ENCODE results near the gene NACC2. TPM values are rescaled to one million over a fixed set of nuclear protein-coding genes. Genes with fewer than 3 reads are reported as not detected.

NACC2 gene
- total and polyA plus RNA-seq, 9 of the 15 experiments (the other 6 are each of a cell fraction or from before 2014, with no cell fraction given) = 0.70 to 25.1 (median 5.6) TPM

- TF ChIP-seq TFAP4 (CRISPR knock-in tag; IDR thresholded peaks at IDR 0.05; ENCODE audit: borderline replicate concordance) (no peak), DPF2 (IDR thresholded peaks at IDR 0.05) (peak; percentile 37; the same call in 1 of the 2 replicates), ZNF830 (CRISPR knock-in tag; IDR thresholded peaks at IDR 0.05) (no peak), BRF2 (IDR thresholded peaks at IDR 0.05; ENCODE audit: borderline replicate concordance, insufficient read depth, insufficient read length) (no peak), THRA (IDR thresholded peaks at IDR 0.05) (no peak), ZNF785 (CRISPR knock-in tag; IDR thresholded peaks at IDR 0.05) (no peak), NR3C1 (CRISPR knock-in tag; IDR thresholded peaks at IDR 0.05) (no peak), CHD1 (IDR thresholded peaks at IDR 0.05; ENCODE audit: low read length) (no peak), ZKSCAN8 (CRISPR knock-in tag; IDR thresholded peaks at IDR 0.05) (no peak), TCF3 (CRISPR knock-in tag; IDR thresholded peaks at IDR 0.05) (no peak), ZNF277 (CRISPR knock-in tag; IDR thresholded peaks at IDR 0.05; ENCODE audit: borderline replicate concordance) (no peak), SREBF2 (CRISPR knock-in tag; IDR thresholded peaks at IDR 0.05) (no peak), TEAD4 (IDR thresholded peaks at IDR 0.05; ENCODE audit: low read length) (peak; percentile 59), TEAD4 (CRISPR knock-in tag; IDR thresholded peaks at IDR 0.05; ENCODE audit: borderline replicate concordance) (no peak), SMAD2 (IDR thresholded peaks at IDR 0.05; ENCODE audit: low read depth, low read length) (no peak), ZNF561 (CRISPR knock-in tag; conservative IDR thresholded peaks at IDR 0.05) (no peak), MEIS2 (IDR thresholded peaks at IDR 0.05; ENCODE audit: partially characterized antibody) (no peak), STAT5A (IDR thresholded peaks at IDR 0.05; ENCODE audit: borderline replicate concordance, low read length) (no peak), CUX1 (CRISPR knock-in tag; IDR thresholded peaks at IDR 0.05) (no peak), SMAD1 (IDR thresholded peaks at IDR 0.05; ENCODE audit: low read depth, low read length, partially characterized antibody) (no peak), RNF2 (IDR thresholded peaks at IDR 0.05) (no peak)
Measured at GRCh38 chr9:136119883-136120393, 24.8 kb upstream of the NACC2 start (continued).

All from K562 (cell line).